Measurements from ENCODE around the gene GIMD1. TPM values are rescaled to one million over a fixed set of nuclear protein-coding genes. Genes with fewer than 3 reads are reported as not detected.

The GIMD1 gene
- total RNA-seq, 4 donors from 2014 or later, result not detected

DNA sequence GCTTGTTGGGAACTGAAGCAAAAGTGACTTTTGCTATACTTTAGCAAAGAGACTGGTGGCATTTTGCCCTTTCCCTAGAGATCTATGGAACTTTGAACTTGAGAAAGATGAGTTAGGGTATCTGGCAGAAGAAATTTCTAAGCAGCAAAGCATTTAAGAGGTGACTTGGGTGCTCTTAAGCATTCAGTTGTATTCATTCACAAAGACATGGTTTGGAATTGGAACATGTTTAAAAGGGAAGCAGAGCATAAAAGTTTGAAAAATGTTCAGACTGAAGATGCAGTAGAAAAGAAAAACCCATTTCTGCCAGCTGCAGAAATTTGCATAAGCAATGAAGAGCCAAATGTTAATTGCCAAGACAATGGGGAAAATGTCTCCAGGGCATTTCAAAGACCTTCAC, 30.7 kb downstream of the GIMD1 start:
- TF ChIP-seq EP300 (IDR thresholded peaks at IDR 0.05), result no peak
- TF ChIP-seq, protein P1, sequence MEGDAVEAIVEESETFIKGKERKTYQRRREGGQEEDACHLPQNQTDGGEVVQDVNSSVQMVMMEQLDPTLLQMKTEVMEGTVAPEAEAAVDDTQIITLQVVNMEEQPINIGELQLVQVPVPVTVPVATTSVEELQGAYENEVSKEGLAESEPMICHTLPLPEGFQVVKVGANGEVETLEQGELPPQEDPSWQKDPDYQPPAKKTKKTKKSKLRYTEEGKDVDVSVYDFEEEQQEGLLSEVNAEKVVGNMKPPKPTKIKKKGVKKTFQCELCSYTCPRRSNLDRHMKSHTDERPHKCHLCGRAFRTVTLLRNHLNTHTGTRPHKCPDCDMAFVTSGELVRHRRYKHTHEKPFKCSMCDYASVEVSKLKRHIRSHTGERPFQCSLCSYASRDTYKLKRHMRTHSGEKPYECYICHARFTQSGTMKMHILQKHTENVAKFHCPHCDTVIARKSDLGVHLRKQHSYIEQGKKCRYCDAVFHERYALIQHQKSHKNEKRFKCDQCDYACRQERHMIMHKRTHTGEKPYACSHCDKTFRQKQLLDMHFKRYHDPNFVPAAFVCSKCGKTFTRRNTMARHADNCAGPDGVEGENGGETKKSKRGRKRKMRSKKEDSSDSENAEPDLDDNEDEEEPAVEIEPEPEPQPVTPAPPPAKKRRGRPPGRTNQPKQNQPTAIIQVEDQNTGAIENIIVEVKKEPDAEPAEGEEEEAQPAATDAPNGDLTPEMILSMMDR (IDR thresholded peaks at IDR 0.05), result no peak
- TF ChIP-seq POLR2A (IDR thresholded peaks at IDR 0.05; ENCODE audit: low read depth), result no peak
- TF ChIP-seq POLR2AphosphoS5 (IDR thresholded peaks at IDR 0.05), result no peak
- DNase-seq (ENCODE audit: extremely low spot score), result no peak
- intact Hi-C loops (cut with DNase I), result no loop called here
- Histone ChIP-seq H3K36me3 (peaks cover 50 to 77% (median 67%) of the 10 kb centered on the region in 4 donors), H3K27me3 (no peaks in the 10 kb centered on the region), H3K9me3 (peaks cover 0 to 3% (median 0%) of the 10 kb centered on the region in 4 donors), H3K27ac (replicated peaks in 1 of 4) (no peak overlapping the region), H3K4me3 (no peak overlapping the region), H3K4me1 (no peaks in the 10 kb centered on the region)

DNA sequence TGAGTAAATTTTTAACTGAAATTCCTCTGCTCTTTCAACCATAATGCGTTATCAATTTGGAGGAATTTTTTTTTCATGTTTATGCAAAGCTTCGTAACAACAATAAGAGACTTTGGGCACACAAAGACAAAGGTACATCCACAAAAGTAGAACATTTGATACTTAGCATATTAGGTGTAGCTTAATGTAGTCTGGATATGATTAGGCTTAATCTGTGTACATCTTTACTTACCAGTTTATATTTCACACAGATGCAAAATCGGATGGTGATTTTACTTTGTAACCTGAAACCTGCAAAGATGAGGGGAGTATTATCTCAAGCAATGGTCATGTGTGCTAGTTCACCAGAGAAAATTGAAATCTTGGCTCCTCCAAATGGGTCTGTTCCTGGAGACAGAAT, 32.0 kb downstream of the GIMD1 start:
- DNase-seq (ENCODE audit: extremely low spot score), result no peak
- Histone ChIP-seq H3K27ac (replicated peaks in 1 of 4) (no peak overlapping the region), H3K36me3 (peaks cover 57 to 90% (median 76%) of the 10 kb centered on the region in 4 donors), H3K27me3 (no peaks in the 10 kb centered on the region), H3K4me3 (no peak overlapping the region), H3K4me1 (no peaks in the 10 kb centered on the region), H3K9me3 (peaks cover 0 to 3% (median 0%) of the 10 kb centered on the region in 4 donors)
- intact Hi-C loops (cut with DNase I), result no loop called here
- TF ChIP-seq, protein P1 (IDR thresholded peaks at IDR 0.05), result no peak
- no peak for TF ChIP-seq POLR2AphosphoS5 (IDR thresholded peaks at IDR 0.05)
- 97% methylated on average over 3 of the region's 3 CpGs for WGBS

DNA sequence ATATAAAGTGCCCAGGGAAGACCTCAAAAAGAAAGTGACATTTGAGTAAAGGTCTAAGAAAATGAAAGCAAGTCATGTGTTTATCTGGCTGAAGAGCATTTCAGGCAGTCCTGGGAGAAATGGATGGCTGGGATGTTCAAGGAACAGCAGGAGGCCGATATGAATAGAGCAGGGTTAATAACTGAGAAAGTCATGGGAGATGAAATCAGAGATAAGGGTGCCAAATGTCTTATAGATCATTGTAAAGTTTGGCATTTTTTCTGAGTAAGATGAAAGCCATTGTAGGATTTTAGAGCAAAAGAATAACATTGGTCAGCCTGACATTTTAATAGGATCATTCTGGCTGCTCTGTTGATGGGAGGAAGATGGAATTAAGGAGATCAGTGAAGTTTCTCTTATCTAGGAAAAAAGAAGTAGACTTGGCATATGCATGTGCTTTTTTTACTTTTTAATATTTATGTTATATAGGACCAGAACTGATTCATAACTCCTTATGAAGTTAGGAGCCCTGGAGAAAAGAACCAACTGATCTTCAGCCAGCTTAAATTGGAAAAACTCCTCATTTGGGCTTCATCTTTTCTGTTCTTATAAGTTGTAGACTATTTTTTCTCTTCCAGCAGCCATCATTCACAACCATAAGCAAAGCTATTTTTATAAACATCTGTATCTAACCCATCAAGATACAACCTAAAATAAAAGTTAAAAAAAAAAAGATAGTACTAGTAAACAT, 33.7 kb downstream of the GIMD1 start:
- intact Hi-C loops (cut with DNase I), result no loop called here
- Histone ChIP-seq H3K4me3 (no peak overlapping the region), H3K27me3 (no peaks in the 10 kb centered on the region), H3K4me1 (no peaks in the 10 kb centered on the region), H3K27ac (replicated peaks in 1 of 4) (no peak overlapping the region), H3K36me3 (peaks cover 61 to 97% (median 79%) of the 10 kb centered on the region in 4 donors), H3K9me3 (no peaks in the 10 kb centered on the region)
- WGBS, result 81% methylated on average over 1 of the region's 1 CpG
- TF ChIP-seq POLR2A (IDR thresholded peaks at IDR 0.05; ENCODE audit: low read depth) (no peak), POLR2AphosphoS5 (IDR thresholded peaks at IDR 0.05) (no peak), EP300 (IDR thresholded peaks at IDR 0.05) (no peak)
- no peak for DNase-seq (ENCODE audit: extremely low spot score)

DNA sequence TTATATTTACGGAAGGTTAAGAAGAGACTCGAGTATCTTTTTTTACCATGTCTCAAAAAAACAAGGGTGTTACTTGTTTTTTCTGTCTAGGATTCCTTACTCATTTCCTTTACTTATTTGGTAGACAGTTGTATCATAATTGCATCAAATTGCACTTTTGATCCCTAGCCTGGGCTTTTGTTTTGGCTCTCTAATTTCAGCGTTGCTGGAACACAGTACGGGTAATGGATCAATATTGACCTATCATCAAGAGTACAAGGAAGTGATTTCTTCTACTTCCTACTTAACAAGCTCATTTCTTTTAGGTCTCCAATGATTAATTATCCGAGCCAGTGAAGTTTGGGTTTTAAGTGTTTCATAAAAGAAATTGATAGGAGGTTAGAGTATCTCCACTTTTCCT, 35.4 kb downstream of the GIMD1 start:
- no peak overlapping the region for H3K27ac ChIP-seq (replicated peaks in 1 of 4)
- no peak for TF ChIP-seq EP300 (IDR thresholded peaks at IDR 0.05)
- TF ChIP-seq POLR2AphosphoS5 (IDR thresholded peaks at IDR 0.05), result no peak
- TF ChIP-seq, protein P1 (IDR thresholded peaks at IDR 0.05), result no peak
- TF ChIP-seq POLR2A (IDR thresholded peaks at IDR 0.05; ENCODE audit: low read depth), result no peak
- intact Hi-C loops (cut with DNase I), result no loop called here
- peaks cover 61 to 99% (median 80%) of the 10 kb centered on the region in 4 donors for H3K36me3 ChIP-seq
- no peak for DNase-seq (ENCODE audit: extremely low spot score)
- 97% methylated on average over 5 of the region's 5 CpGs for WGBS
- H3K4me3 ChIP-seq, result no peak overlapping the region
- H3K27me3 ChIP-seq, result no peaks in the 10 kb centered on the region
- H3K4me1 ChIP-seq, result no peaks in the 10 kb centered on the region
- H3K9me3 ChIP-seq, result no peaks in the 10 kb centered on the region

DNA sequence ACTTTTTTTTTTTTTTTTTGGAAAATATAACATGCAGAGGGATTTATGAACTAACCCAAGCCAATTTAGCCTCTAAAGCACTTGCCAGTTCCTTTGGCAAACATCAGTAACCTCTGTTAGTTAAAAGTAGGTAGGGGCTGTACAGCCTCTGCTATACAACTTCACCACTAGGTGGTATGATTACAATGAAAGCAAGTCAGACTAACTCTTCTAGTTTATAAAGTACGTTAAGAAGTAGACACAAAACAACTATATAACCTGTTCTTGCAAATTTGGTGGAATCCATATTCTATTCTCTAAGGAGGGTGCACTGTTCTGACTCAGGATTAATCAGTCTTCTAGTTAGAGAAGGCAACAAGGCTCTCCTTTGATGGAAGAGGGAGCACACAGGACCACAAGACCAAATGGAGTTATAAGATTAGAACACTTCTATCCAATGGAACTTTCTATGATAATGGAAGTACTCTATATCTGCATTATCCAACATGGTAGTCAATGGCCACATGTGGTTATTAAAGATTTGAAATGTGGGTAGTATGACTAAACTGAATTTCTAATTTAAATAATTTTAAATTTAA, 39.4 kb downstream of the GIMD1 start:
- no peak for DNase-seq (ENCODE audit: extremely low spot score)
- Histone ChIP-seq H3K4me3 (no peak overlapping the region), H3K9me3 (no peaks in the 10 kb centered on the region), H3K27ac (replicated peaks in 1 of 4) (no peak overlapping the region), H3K27me3 (no peaks in the 10 kb centered on the region), H3K4me1 (no peaks in the 10 kb centered on the region), H3K36me3 (peaks cover 49 to 95% (median 74%) of the 10 kb centered on the region in 4 donors)
- TF ChIP-seq, protein P1 (IDR thresholded peaks at IDR 0.05), result peak in 2 of 3 experiments; percentile 30 to 51
- no peak for TF ChIP-seq EP300 (IDR thresholded peaks at IDR 0.05)
- 9% methylated on average over 1 of the region's 1 CpG for WGBS
- intact Hi-C loops (cut with DNase I), result no loop called here

Data from esophagus muscularis mucosa (tissue), 4 donors.